VCaP (cell line): ENCODE measurements around the gene CLEC4E.
A peak's percentile ranks its signal among the peaks of the same experiment; 100 is the strongest.
"Not testable (repeated sequence)": the region's sequence is repeated elsewhere in the genome, so short reads cannot be mapped to it uniquely, and the experiment has no call there.

ENCODE experiments used
- H3K27ac ChIP-seq: fragments of 450-650 bp; 2 replicates; pipeline ENCODE4 v1.5.1; 2017
- CTCF ChIP-seq: fragments of 450-650 bp; conservative IDR thresholded peaks from 2 replicates; pipeline ENCODE4 v1.5.1; 2017; ENCODE audit warnings: mild to moderate bottlenecking, moderate library complexity

The CLEC4E gene

DNA sequence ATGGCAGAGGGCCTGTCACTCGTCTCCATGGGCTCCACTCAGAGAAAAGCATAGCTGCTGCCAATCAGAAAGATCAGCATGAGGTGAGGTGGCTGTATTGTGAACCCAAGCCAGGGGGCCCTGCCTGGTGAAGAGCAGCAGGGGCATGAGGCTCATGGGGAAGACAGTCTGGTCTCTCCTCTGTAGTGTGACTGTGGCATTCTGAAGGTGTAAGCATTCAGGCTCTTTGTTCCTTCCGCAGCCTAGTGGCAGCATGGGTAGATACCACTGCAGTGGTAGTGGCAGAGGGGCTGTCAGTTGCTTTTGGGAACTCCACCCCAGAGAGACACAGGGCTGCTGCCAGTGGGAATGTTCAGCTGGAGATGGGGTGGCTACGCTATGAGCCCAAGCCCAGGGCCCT lies 32.5 kb downstream of the CLEC4E start:
- TF ChIP-seq CTCF, result no peak
- no peak overlapping the region for H3K27ac ChIP-seq

DNA sequence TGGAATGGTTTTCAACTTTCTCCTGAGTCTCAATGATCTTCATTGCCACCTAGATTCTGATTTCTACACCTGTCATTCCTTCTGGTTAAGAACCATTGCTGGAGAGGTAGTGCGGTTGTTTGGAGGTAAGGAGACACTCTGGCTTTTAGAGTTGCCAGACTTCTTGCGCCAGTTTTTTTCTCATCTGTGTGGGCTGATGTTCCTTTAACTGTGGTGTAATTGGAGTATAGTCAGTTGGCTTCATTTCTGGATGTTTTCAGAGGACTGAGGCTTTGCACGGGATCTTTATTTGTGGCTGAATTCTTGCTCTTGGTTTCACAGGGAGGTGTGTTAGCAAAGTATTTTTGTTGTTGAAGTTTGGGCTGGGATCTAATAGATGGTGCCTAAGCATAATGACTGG lies 33.1 kb downstream of the CLEC4E start:
- no peak overlapping the region for H3K27ac ChIP-seq
- no peak for TF ChIP-seq CTCF

DNA sequence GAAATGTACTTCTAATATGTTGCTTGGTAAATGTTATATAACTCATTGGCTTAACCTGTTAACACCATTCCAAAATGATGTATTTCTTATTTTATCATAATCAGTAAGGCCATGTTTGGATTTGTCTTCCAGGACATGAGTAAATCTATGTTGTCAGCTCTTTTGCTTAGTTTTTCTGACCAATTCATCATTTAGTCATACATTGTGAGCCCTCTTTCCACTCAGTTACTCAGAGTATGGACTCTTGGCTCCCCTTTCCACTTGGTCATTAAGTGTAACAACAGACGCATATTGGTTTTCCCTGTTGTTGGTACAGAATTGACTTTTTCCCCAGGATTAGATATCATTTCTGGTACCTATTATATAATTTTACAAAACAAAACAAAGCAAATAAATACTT lies 36.4 kb downstream of the CLEC4E start:
- no peak overlapping the region for H3K27ac ChIP-seq
- TF ChIP-seq CTCF, result no peak

DNA sequence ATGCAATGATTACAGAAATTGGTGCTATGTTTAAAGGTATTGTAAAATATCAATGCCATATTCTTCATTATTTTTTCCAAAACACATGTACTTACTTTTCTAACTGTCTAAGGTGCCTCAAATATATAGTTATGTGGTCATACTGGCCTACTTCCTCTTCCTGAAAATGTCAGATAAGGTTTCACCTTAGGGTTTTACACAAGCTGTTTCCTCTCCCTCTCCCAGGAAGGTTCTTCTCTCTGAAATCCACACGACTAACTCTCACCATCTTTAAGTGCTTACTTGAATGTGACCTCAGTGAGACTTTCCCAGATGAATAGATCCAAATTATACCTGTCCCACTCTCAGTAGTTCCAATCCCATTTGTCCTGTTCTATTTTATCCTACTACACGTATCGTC lies 39.0 kb downstream of the CLEC4E start:
- TF ChIP-seq CTCF, result no peak
- no peak overlapping the region for H3K27ac ChIP-seq

- no peak overlapping the region for H3K27ac ChIP-seq
- TF ChIP-seq CTCF, result peak; percentile 47
Observed at GRCh38 chr12:8499616-8500015, 41.1 kb downstream of the CLEC4E start.

GRCh38 chr12:8496074-8496473 lies 44.6 kb downstream of the CLEC4E start:
- not testable (repeated sequence) for H3K27ac ChIP-seq

- not testable (repeated sequence) for H3K27ac ChIP-seq
Observed at GRCh38 chr12:8495671-8496070, 45.0 kb downstream of the CLEC4E start.

GRCh38 chr12:8493084-8493483 lies 47.6 kb downstream of the CLEC4E start:
- H3K27ac ChIP-seq, result no peak overlapping the region
- no peak for TF ChIP-seq CTCF

DNA sequence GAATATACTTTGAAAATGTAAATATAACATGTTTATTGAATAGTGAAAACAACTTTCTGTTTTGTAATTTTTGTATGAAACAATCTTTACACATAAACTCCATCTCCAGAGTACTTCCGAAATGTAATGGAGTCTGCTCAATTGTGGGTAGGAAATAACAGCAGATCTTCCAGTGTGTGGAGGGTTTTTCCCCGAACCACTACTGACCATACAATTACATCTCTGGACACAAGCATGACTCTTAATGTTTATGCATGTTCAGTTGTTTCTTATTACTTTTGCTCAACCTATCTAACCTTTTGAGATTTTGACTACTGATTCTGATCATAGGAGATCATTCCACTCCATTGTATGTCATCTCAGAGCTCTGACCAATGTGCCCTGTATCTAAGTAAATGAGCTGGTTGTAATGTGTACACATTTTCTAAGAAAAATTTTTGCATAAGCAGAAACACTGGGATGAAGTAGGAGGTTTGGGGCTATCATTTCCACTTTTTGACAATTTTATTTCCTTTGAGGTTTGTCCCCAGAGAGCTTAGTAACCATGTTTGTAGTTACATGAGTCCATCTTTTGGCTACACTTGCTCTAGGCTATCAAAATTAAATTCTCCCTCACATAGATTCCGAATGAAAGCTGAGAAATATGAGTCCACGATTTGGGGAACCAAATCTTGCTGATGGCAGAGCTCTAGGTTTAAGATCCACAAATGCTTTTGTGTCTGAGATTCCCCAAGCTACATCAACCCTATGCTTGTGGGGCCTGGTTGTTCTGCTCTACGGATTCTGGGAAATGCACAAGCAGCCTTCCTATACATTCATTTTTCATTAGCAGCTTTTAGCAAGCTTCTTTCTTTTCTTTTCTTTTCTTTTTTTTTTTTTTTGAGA lies 48.8 kb downstream of the CLEC4E start:
- H3K27ac ChIP-seq, result no peak overlapping the region
- no peak for TF ChIP-seq CTCF
